Loucy (cell line): ENCODE results near the gene EOLA1.
"Not testable (repeated sequence)": the region's sequence is repeated elsewhere in the genome, so short reads cannot be mapped to it uniquely, and the experiment has no call there.

Experiments
- H2AFZ ChIP-seq: fragments of 200-600 bp; sonication (generic); 2 replicates; pipeline ENCODE4 v1.6.0; 2016; ENCODE audit warnings: antibody characterized with exemption, mild to moderate bottlenecking, low read length, moderate library complexity
- H3F3A ChIP-seq: fragments of 200-600 bp; 2 replicates; pipeline ENCODE4 v1.6.0; 2016; ENCODE audit warnings: antibody characterized with exemption, low read depth, mild to moderate bottlenecking
- H3K27me3 ChIP-seq: fragments of 200-600 bp; sonication (generic); 2 replicates; pipeline ENCODE4 v1.6.1; 2014; ENCODE audit warnings: low read length, mild to moderate bottlenecking; ENCODE audit not compliant: insufficient read depth, poor library complexity, severe bottlenecking
- H3K36me3 ChIP-seq: fragments of 200-600 bp; sonication (generic); 2 replicates; pipeline ENCODE4 v1.6.1; 2016; ENCODE audit warnings: low read length; ENCODE audit not compliant: insufficient read depth
- H3K4me1 ChIP-seq: fragments of 200-600 bp; sonication (generic); 2 replicates; pipeline ENCODE4 v1.5.1; 2014; ENCODE audit warnings: low read length, mild to moderate bottlenecking; ENCODE audit not compliant: insufficient read depth, poor library complexity, severe bottlenecking
- H3K4me2 ChIP-seq: fragments of 200-600 bp; sonication (generic); 2 replicates; pipeline ENCODE4 v1.6.0; 2014; ENCODE audit warnings: antibody characterized with exemption, low read length, low read depth, mild to moderate bottlenecking; ENCODE audit not compliant: poor library complexity, severe bottlenecking
- H3K4me3 ChIP-seq: fragments of 200-600 bp; sonication (generic); 2 replicates; pipeline ENCODE4 v1.5.1; 2014; ENCODE audit warnings: low read length, mild to moderate bottlenecking, mixed read lengths; ENCODE audit not compliant: poor library complexity, severe bottlenecking
- H3K79me2 ChIP-seq: fragments of 200-600 bp; sonication (generic); 2 replicates; pipeline ENCODE4 v1.6.1; 2014; ENCODE audit warnings: low read length; ENCODE audit not compliant: insufficient read depth
- H3K9ac ChIP-seq: fragments of 200-600 bp; sonication (generic); 2 replicates; pipeline ENCODE4 v1.6.0; 2014; ENCODE audit warnings: mild to moderate bottlenecking, low read depth, low read length, moderate library complexity; ENCODE audit not compliant: poor library complexity, severe bottlenecking
- H3K9me2 ChIP-seq: fragments of 200-600 bp; sonication (generic); replicated peaks from 2 replicates; pipeline ENCODE4 v1.6.1; 2016; ENCODE audit warnings: low read depth, low read length, mixed read lengths
- H3K9me3 ChIP-seq: fragments of 200-600 bp; sonication (generic); 2 replicates; pipeline ENCODE4 v1.6.1; 2014; ENCODE audit warnings: mild to moderate bottlenecking, antibody characterized with exemption, low read length, low read depth; ENCODE audit not compliant: insufficient read depth
- H4K20me1 ChIP-seq: fragments of 200-600 bp; sonication (generic); 2 replicates; pipeline ENCODE4 v1.6.0; 2014; ENCODE audit warnings: antibody characterized with exemption, low read length, mild to moderate bottlenecking; ENCODE audit not compliant: insufficient read depth, poor library complexity, severe bottlenecking
- CTCF ChIP-seq: fragments of 200-600 bp; sonication (generic); conservative IDR thresholded peaks from 2 replicates; pipeline ENCODE4 v1.5.1; 2014; ENCODE audit warnings: mild to moderate bottlenecking, antibody characterized with exemption, low read length
- EZH2phosphoT487 ChIP-seq: fragments of 200-600 bp; IDR thresholded peaks from 2 replicates; pipeline ENCODE4 v1.6.1; 2018; ENCODE audit warnings: antibody characterized with exemption, mild to moderate bottlenecking, moderate library complexity, borderline replicate concordance

EOLA1 gene

GRCh38 chrX:149572743-149573142, 31.9 kb downstream of the EOLA1 start:
- Histone ChIP-seq H3K79me2 (no peaks in the 10 kb centered on the region), H3K9me2 (no peaks in the 10 kb centered on the region), H3K9ac (no peak overlapping the region), H3F3A (no peaks in the 10 kb centered on the region), H4K20me1 (no peaks in the 10 kb centered on the region), H3K4me2 (no peak overlapping the region), H3K36me3 (no peaks in the 10 kb centered on the region), H3K27me3 (no peaks in the 10 kb centered on the region), H3K4me3 (no peak overlapping the region), H3K9me3 (no peaks in the 10 kb centered on the region), H3K4me1 (no peaks in the 10 kb centered on the region), H2AFZ (no peak overlapping the region)
- TF ChIP-seq EZH2phosphoT487 (no peak), CTCF (no peak)

GRCh38 chrX:149573456-149573855, 32.6 kb downstream of the EOLA1 start:
- not testable (repeated sequence) for H4K20me1 ChIP-seq, H2AFZ ChIP-seq, H3K27me3 ChIP-seq, H3F3A ChIP-seq, H3K4me2 ChIP-seq, H3K79me2 ChIP-seq, H3K9me3 ChIP-seq, H3K4me3 ChIP-seq, H3K9ac ChIP-seq, H3K9me2 ChIP-seq, H3K4me1 ChIP-seq, H3K36me3 ChIP-seq

GRCh38 chrX:149585631-149586030, 44.8 kb downstream of the EOLA1 start:
- not testable (repeated sequence) for H3K79me2 ChIP-seq, H3K9me2 ChIP-seq, H3K27me3 ChIP-seq

GRCh38 chrX:149587359-149587758, 46.5 kb downstream of the EOLA1 start, which contains the start of gene MAGEA9B:
MAGEA9B (minus strand) TSS chrX:149587459; CDS start chrX:149583179, 4,280 bp downstream.
- H3K36me3 ChIP-seq, H3K27me3 ChIP-seq, H3K4me2 ChIP-seq, H2AFZ ChIP-seq, H3F3A ChIP-seq, H3K9me2 ChIP-seq, H3K4me1 ChIP-seq, H3K4me3 ChIP-seq, H3K79me2 ChIP-seq, H3K9ac ChIP-seq, H3K9me3 ChIP-seq, H4K20me1 ChIP-seq: not testable (repeated sequence)

More at GRCh38 chrX:149585631-149586030, 44.8 kb downstream of the EOLA1 start:
- H2AFZ ChIP-seq, H3K9me3 ChIP-seq, H3K4me2 ChIP-seq, H3K4me3 ChIP-seq, H3F3A ChIP-seq, H3K4me1 ChIP-seq, H3K9ac ChIP-seq, H4K20me1 ChIP-seq, H3K36me3 ChIP-seq: not testable (repeated sequence)

GRCh38 chrX:149590993-149591392, 50.2 kb downstream of the EOLA1 start:
- not testable (repeated sequence) for H3K4me1 ChIP-seq, H3K27me3 ChIP-seq, H4K20me1 ChIP-seq, H3F3A ChIP-seq, H3K9ac ChIP-seq, H3K36me3 ChIP-seq, H3K4me2 ChIP-seq, H3K9me2 ChIP-seq, H3K79me2 ChIP-seq, H2AFZ ChIP-seq, H3K9me3 ChIP-seq, H3K4me3 ChIP-seq

GRCh38 chrX:149595214-149595613, 54.4 kb downstream of the EOLA1 start, which contains the start of gene HSFX2:
HSFX2 (minus strand) TSS chrX:149595314; CDS start chrX:149594700, 614 bp downstream.
- not testable (repeated sequence) for H3K4me3 ChIP-seq, H2AFZ ChIP-seq, H3F3A ChIP-seq, H3K36me3 ChIP-seq, H3K9me2 ChIP-seq, H3K4me1 ChIP-seq, H3K9me3 ChIP-seq, H3K4me2 ChIP-seq, H3K79me2 ChIP-seq, H3K27me3 ChIP-seq, H4K20me1 ChIP-seq, H3K9ac ChIP-seq

- H3K4me2 ChIP-seq, H3K9ac ChIP-seq, H2AFZ ChIP-seq, H3K27me3 ChIP-seq, H3K9me2 ChIP-seq, H3K9me3 ChIP-seq, H3K79me2 ChIP-seq, H3K4me1 ChIP-seq, H3K4me3 ChIP-seq, H3F3A ChIP-seq, H3K36me3 ChIP-seq, H4K20me1 ChIP-seq: not testable (repeated sequence)
Observed at GRCh38 chrX:149595943-149596342, 55.1 kb downstream of the EOLA1 start.
